KOPT-K1 (cell line): Measurements from ENCODE around the gene CREBL2.
"Not testable (repeated sequence)": the region's sequence is repeated elsewhere in the genome, so short reads cannot be mapped to it uniquely, and the experiment has no call there.

ENCODE experiments used
- H3K27ac ChIP-seq: fragments of 200-600 bp; sonication (generic); 2 replicates; pipeline ENCODE4 v1.5.1; 2016; ENCODE audit warnings: antibody characterized with exemption, mild to moderate bottlenecking, low read depth, low read length; ENCODE audit not compliant: poor library complexity, severe bottlenecking
- H3K36me3 ChIP-seq: fragments of 200-600 bp; sonication (generic); 2 replicates; pipeline ENCODE4 v1.5.1; 2017; ENCODE audit warnings: antibody characterized with exemption, mild to moderate bottlenecking, low read length, moderate library complexity; ENCODE audit not compliant: insufficient read depth
- H3K9me3 ChIP-seq: fragments of 200-600 bp; sonication (generic); 2 replicates; pipeline ENCODE4 v1.5.1; 2017; ENCODE audit warnings: antibody characterized with exemption, low read length, mild to moderate bottlenecking; ENCODE audit not compliant: insufficient read depth, poor library complexity, severe bottlenecking

Gene CREBL2

GRCh38 chr12:12611512-12612306, at the start of gene CREBL2:
Gene CREBL2 (plus strand): TSS chr12:12611876. CDS start chr12:12612173, 297 bp downstream.
- Histone ChIP-seq H3K9me3 (no peaks in the 10 kb centered on the region), H3K27ac (peak within 1 kb of the TSS; percentile 87), H3K36me3 (no peaks in the 10 kb centered on the region)

GRCh38 chr12:12562016-12562483, 49.6 kb upstream of the CREBL2 start:
- Histone ChIP-seq H3K9me3 (no peaks in the 10 kb centered on the region), H3K36me3 (no peaks in the 10 kb centered on the region), H3K27ac (peak overlapping the region; percentile 50)

GRCh38 chr12:12562585-12563261, 49.0 kb upstream of the CREBL2 start, which contains the start of gene DUSP16:
Gene DUSP16 (minus strand): TSS chr12:12562863. CDS start chr12:12521098, 41,765 bp downstream.
- Histone ChIP-seq H3K9me3 (no peaks in the 10 kb centered on the region), H3K36me3 (no peaks in the 10 kb centered on the region), H3K27ac (peak within 1 kb of the TSS; percentile 50)

- Histone ChIP-seq H3K27ac (peak overlapping the region; percentile 50), H3K36me3 (no peaks in the 10 kb centered on the region), H3K9me3 (no peaks in the 10 kb centered on the region)
These were observed 48.3 kb upstream of the CREBL2 start for GRCh38 chr12:12563290-12563928.

- no peak overlapping the region for H3K27ac ChIP-seq
- H3K36me3 ChIP-seq, result no peaks in the 10 kb centered on the region
- no peaks in the 10 kb centered on the region for H3K9me3 ChIP-seq
These were observed 46.8 kb upstream of the CREBL2 start for GRCh38 chr12:12564911-12565310.

- H3K36me3 ChIP-seq, H3K9me3 ChIP-seq, H3K27ac ChIP-seq: not testable (repeated sequence)
These were observed 45.7 kb upstream of the CREBL2 start for GRCh38 chr12:12565971-12566370.

GRCh38 chr12:12572659-12573058, 39.0 kb upstream of the CREBL2 start:
- Histone ChIP-seq H3K36me3 (no peaks in the 10 kb centered on the region), H3K9me3 (no peaks in the 10 kb centered on the region), H3K27ac (no peak overlapping the region)

GRCh38 chr12:12577786-12578185, 33.9 kb upstream of the CREBL2 start:
- Histone ChIP-seq H3K27ac (no peak overlapping the region), H3K9me3 (no peaks in the 10 kb centered on the region), H3K36me3 (no peaks in the 10 kb centered on the region)

GRCh38 chr12:12580716-12581115, 31.0 kb upstream of the CREBL2 start:
- not testable (repeated sequence) for H3K27ac ChIP-seq, H3K9me3 ChIP-seq, H3K36me3 ChIP-seq

- H3K27ac ChIP-seq, result no peak overlapping the region
- no peaks in the 10 kb centered on the region for H3K36me3 ChIP-seq
- H3K9me3 ChIP-seq, result no peaks in the 10 kb centered on the region
These were observed 29.3 kb upstream of the CREBL2 start for GRCh38 chr12:12582193-12582881.

- Histone ChIP-seq H3K36me3 (no peaks in the 10 kb centered on the region), H3K27ac (no peak overlapping the region), H3K9me3 (no peaks in the 10 kb centered on the region)
These were observed 28.8 kb upstream of the CREBL2 start for GRCh38 chr12:12582895-12583303.

GRCh38 chr12:12583510-12584178, 28.0 kb upstream of the CREBL2 start:
- no peaks in the 10 kb centered on the region for H3K9me3 ChIP-seq
- no peaks in the 10 kb centered on the region for H3K36me3 ChIP-seq
- no peak overlapping the region for H3K27ac ChIP-seq

GRCh38 chr12:12585115-12585863, 26.4 kb upstream of the CREBL2 start:
- Histone ChIP-seq H3K27ac (no peak overlapping the region), H3K9me3 (no peaks in the 10 kb centered on the region), H3K36me3 (no peaks in the 10 kb centered on the region)
